Rectal smooth muscle tissue (tissue), 1 donor: ENCODE results near the gene HTRA3.

Source experiments
- H3K27ac ChIP-seq: one replicate; pipeline ENCODE4 v1.7.0; 2013; ENCODE audit warnings: low read depth, low read length, inconsistent platforms
- H3K27me3 ChIP-seq: one replicate; pipeline ENCODE4 v1.7.0; 2013; ENCODE audit warnings: low read length; ENCODE audit not compliant: control insufficient read depth, insufficient read depth
- H3K36me3 ChIP-seq: one replicate; pipeline ENCODE4 v1.7.0; 2013; ENCODE audit warnings: low read length; ENCODE audit not compliant: control insufficient read depth, insufficient read depth
- H3K4me1 ChIP-seq: one replicate; pipeline ENCODE4 v1.7.0; 2013; ENCODE audit warnings: low read length; ENCODE audit not compliant: control insufficient read depth, insufficient read depth
- H3K4me3 ChIP-seq: one replicate; pipeline ENCODE4 v1.7.0; 2013; ENCODE audit warnings: low read length
- H3K9ac ChIP-seq: one replicate; pipeline ENCODE4 v1.7.0; 2013; ENCODE audit warnings: low read length

Gene HTRA3

DNA sequence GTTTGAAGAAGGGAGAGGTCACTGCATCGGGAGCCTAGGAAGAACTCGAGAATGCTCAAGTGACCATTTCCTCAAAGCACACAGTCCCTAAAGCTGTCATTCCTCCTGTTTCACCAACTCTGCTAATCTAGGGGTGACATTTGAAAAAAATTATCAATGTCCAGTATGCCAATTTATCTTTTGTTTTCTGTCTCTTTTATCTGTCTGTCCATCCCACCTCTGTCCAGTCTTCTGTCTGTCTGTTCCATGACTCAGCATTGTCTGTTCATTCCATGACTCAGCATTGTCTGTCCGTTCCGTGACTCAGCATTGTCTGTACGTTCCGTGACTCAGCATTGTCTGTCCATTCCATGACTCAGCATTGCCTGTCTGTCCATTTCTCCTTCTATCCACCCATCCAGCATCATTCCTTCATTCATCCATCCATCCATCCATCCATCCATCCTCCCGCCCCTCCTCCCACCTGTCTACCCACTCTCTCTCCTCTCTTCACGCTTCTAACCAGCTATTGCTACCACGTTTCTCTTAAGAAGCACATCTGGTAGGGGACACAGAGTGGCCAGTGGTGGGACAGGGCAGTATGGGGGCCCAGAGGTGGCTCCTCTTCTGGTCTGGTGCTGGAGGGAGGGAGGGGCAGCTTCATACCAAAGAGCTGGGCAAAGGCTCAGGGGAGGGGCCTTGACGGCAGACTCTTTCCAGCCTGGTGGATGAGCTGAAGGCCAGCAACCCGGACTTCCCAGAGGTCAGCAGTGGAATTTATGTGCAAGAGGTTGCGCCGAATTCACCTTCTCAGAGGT, 34.1 kb downstream of the HTRA3 start:
- no peak overlapping the region for H3K27ac ChIP-seq
- peaks cover 7% of the 10 kb centered on the region for H3K4me1 ChIP-seq
- no peak overlapping the region for H3K4me3 ChIP-seq
- no peaks in the 10 kb centered on the region for H3K36me3 ChIP-seq
- H3K9ac ChIP-seq, result no peak overlapping the region
- H3K27me3 ChIP-seq, result no peaks in the 10 kb centered on the region

GRCh38 chr4:8304827-8305695, 35.5 kb downstream of the HTRA3 start:
- no peaks in the 10 kb centered on the region for H3K36me3 ChIP-seq
- H3K27me3 ChIP-seq, result no peaks in the 10 kb centered on the region
- H3K9ac ChIP-seq, result no peak overlapping the region
- H3K4me3 ChIP-seq, result no peak overlapping the region
- H3K27ac ChIP-seq, result no peak overlapping the region
- peaks cover 12% of the 10 kb centered on the region for H3K4me1 ChIP-seq

DNA sequence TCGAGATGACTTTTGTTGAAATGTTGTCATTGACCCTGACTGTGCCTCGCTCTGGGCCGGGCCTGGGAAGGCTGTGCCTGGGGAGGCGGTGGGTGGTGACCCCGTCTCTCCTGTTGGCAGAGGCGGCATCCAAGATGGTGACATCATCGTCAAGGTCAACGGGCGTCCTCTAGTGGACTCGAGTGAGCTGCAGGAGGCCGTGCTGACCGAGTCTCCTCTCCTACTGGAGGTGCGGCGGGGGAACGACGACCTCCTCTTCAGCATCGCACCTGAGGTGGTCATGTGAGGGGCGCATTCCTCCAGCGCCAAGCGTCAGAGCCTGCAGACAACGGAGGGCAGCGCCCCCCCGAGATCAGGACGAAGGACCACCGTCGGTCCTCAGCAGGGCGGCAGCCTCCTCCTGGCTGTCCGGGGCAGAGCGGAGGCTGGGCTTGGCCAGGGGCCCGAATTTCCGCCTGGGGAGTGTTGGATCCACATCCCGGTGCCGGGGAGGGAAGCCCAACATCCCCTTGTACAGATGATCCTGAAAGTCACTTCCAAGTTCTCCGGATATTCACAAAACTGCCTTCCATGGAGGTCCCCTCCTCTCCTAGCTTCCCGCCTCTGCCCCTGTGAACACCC, 36.4 kb downstream of the HTRA3 start:
- Histone ChIP-seq H3K27me3 (no peaks in the 10 kb centered on the region), H3K36me3 (no peaks in the 10 kb centered on the region), H3K9ac (no peak overlapping the region), H3K4me3 (no peak overlapping the region), H3K4me1 (peaks cover 12% of the 10 kb centered on the region), H3K27ac (no peak overlapping the region)

DNA sequence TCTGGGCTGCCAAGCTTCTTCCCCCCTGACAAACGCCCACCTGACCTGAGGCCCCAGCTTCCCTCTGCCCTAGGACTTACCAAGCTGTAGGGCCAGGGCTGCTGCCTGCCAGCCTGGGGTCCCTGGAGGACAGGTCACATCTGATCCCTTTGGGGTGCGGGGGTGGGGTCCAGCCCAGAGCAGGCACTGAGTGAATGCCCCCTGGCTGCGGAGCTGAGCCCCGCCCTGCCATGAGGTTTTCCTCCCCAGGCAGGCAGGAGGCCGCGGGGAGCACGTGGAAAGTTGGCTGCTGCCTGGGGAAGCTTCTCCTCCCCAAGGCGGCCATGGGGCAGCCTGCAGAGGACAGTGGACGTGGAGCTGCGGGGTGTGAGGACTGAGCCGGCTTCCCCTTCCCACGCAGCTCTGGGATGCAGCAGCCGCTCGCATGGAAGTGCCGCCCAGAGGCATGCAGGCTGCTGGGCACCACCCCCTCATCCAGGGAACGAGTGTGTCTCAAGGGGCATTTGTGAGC, 37.0 kb downstream of the HTRA3 start:
- no peak overlapping the region for H3K9ac ChIP-seq
- no peak overlapping the region for H3K4me3 ChIP-seq
- H3K36me3 ChIP-seq, result no peaks in the 10 kb centered on the region
- no peaks in the 10 kb centered on the region for H3K27me3 ChIP-seq
- H3K27ac ChIP-seq, result no peak overlapping the region
- H3K4me1 ChIP-seq, result peaks cover 12% of the 10 kb centered on the region

GRCh38 chr4:8307121-8307520, 37.6 kb downstream of the HTRA3 start:
- H3K27me3 ChIP-seq, result no peaks in the 10 kb centered on the region
- H3K27ac ChIP-seq, result no peak overlapping the region
- no peaks in the 10 kb centered on the region for H3K36me3 ChIP-seq
- H3K4me1 ChIP-seq, result peaks cover 12% of the 10 kb centered on the region
- no peak overlapping the region for H3K9ac ChIP-seq
- H3K4me3 ChIP-seq, result no peak overlapping the region

DNA sequence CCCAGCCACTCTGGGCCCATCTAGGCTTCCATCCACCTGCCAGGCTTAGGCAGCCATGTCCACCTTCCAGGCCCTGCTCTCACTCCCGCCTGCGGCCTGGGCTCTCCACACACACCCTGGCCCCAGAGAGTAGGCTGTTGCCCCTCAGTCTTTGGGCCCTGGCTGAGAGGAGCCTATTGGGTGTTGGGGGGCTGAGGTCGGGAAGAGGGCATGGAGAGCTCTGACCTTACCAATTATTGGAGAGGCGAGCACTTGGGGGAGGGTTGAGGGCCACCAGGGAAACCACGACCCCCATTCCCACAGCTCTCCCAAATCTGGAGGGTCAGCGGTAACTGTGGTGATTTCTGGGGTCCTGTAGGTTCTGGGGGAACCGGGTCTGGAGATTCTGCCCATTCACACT, 38.2 kb downstream of the HTRA3 start:
- no peaks in the 10 kb centered on the region for H3K27me3 ChIP-seq
- no peaks in the 10 kb centered on the region for H3K36me3 ChIP-seq
- H3K4me3 ChIP-seq, result no peak overlapping the region
- no peak overlapping the region for H3K27ac ChIP-seq
- H3K4me1 ChIP-seq, result peaks cover 12% of the 10 kb centered on the region
- no peak overlapping the region for H3K9ac ChIP-seq

GRCh38 chr4:8308144-8308543, 38.6 kb downstream of the HTRA3 start:
- H3K4me3 ChIP-seq, result no peak overlapping the region
- no peak overlapping the region for H3K9ac ChIP-seq
- no peaks in the 10 kb centered on the region for H3K36me3 ChIP-seq
- H3K27ac ChIP-seq, result no peak overlapping the region
- H3K4me1 ChIP-seq, result peaks cover 12% of the 10 kb centered on the region
- no peaks in the 10 kb centered on the region for H3K27me3 ChIP-seq

- Histone ChIP-seq H3K4me1 (peaks cover 12% of the 10 kb centered on the region), H3K27ac (no peak overlapping the region), H3K27me3 (no peaks in the 10 kb centered on the region), H3K9ac (no peak overlapping the region), H3K36me3 (no peaks in the 10 kb centered on the region), H3K4me3 (no peak overlapping the region)
Observed at GRCh38 chr4:8308856-8309771, 39.6 kb downstream of the HTRA3 start.

DNA sequence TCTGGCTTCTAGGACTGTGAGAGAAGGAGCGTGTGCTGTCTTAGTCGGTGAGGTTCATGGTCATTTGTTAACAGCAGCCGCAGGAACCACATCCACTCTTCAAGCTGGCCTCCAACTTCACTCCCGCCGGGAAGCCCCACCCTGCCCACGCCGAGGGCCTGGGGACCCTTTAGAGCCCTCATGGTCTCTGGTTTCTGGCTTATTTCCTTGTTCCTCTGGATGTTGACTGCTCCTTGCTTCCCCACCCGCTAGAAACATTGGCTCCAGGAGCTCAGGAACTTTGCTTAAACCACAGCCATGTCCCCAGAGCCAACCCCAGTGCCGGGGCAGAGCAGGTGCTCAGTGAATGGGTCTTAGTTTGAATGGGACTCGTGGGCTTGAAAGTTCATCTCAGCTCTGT, 40.8 kb downstream of the HTRA3 start:
- H3K36me3 ChIP-seq, result no peaks in the 10 kb centered on the region

DNA sequence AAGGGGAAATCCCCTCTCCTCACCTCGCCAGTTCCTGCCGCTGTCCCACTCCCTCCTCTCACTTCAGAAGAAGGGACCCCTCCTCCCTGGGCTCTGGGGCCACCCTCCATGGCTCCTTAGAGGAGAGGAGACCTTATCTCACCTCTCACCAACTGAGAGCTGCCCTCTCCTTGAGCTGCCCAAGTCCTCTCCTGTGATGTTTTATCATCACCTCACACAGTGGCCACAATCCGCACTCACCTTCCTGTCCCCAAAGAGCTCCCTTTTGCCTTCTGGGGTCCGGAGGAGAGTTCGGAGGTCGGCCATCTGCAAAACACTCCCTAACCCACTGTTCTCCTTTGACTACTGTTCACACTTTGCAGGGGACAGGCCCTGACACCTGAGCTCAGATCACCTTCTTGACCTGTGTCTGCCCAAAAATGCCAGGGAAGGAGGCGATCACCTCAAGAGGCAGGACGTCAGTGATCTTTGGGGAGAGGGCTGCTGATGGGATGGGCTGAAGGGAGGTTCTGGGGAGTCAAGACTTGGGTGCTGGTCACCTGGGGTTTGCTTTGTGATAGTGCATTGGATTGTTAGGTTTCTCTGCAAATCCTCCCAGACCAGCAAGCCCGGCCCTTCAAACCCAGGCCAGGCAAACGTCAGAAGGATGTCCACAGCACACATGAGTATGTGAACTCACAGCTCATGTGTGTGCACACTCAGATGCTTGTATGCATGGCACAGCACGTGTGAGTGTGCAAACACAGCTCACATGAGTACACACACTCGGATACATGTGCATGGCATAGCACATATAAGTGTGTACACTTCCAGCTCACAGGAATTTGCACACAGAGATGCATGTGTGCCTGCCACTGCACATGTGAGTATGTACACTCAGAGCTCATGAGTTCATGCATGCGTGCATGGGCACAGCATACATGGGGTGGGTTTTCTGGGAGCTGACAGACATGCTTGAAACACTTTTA, 41.8 kb downstream of the HTRA3 start:
- no peaks in the 10 kb centered on the region for H3K27me3 ChIP-seq
- peaks cover 16% of the 10 kb centered on the region for H3K4me1 ChIP-seq
- no peak overlapping the region for H3K27ac ChIP-seq
- H3K36me3 ChIP-seq, result no peaks in the 10 kb centered on the region
- no peak overlapping the region for H3K9ac ChIP-seq
- no peak overlapping the region for H3K4me3 ChIP-seq

More for the DNA sequence above, 40.8 kb downstream of the HTRA3 start:
- H3K9ac ChIP-seq, result no peak overlapping the region
- peaks cover 12% of the 10 kb centered on the region for H3K4me1 ChIP-seq
- H3K27me3 ChIP-seq, result no peaks in the 10 kb centered on the region
- H3K27ac ChIP-seq, result no peak overlapping the region
- H3K4me3 ChIP-seq, result no peak overlapping the region

DNA sequence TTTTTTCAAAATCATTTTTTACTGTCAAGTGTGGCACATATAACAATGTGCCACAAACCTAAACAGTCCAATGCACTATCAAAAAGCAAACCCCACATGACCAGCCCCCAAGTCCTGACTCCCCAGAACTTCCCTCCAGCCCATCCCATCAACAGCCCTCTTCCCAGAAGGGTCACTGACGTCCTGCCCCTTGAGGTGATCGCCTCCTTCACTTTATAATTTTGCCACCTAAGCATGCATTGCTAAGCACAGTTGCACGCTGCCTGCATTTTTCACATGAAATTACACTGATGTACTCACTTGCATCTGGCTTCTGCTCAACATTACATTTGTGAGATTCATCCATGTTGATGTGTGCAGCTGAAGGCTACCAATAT, 42.5 kb downstream of the HTRA3 start:
- Histone ChIP-seq H3K27ac (no peak overlapping the region), H3K9ac (no peak overlapping the region), H3K4me3 (no peak overlapping the region), H3K27me3 (no peaks in the 10 kb centered on the region), H3K4me1 (peaks cover 11% of the 10 kb centered on the region), H3K36me3 (no peaks in the 10 kb centered on the region)
